ENCODE measurements around the gene CDT1.

CDT1 gene

GRCh38 chr16:88840600-88841215 lies 37.1 kb downstream of the CDT1 start:
- DNase-seq: no peak

GRCh38 chr16:88841521-88842307 lies 38.1 kb downstream of the CDT1 start:
- DNase-seq: no peak

- no peak for DNase-seq
These were observed 38.7 kb downstream of the CDT1 start for GRCh38 chr16:88842308-88842756.

GRCh38 chr16:88842806-88843205 lies 39.2 kb downstream of the CDT1 start:
- no peak for DNase-seq

GRCh38 chr16:88843256-88843655 lies 39.7 kb downstream of the CDT1 start:
- no peak for DNase-seq

GRCh38 chr16:88844419-88845036 lies 40.9 kb downstream of the CDT1 start:
- DNase-seq: no peak

GRCh38 chr16:88846088-88846487 lies 42.5 kb downstream of the CDT1 start:
- DNase-seq: no peak

GRCh38 chr16:88847654-88848053 lies 44.1 kb downstream of the CDT1 start:
- no peak for DNase-seq

GRCh38 chr16:88848557-88848956 lies 45.0 kb downstream of the CDT1 start:
- DNase-seq: no peak

GRCh38 chr16:88850531-88851199 lies 47.1 kb downstream of the CDT1 start:
- DNase-seq: no peak

- no peak for DNase-seq
These were observed 48.0 kb downstream of the CDT1 start for GRCh38 chr16:88851616-88852015.

GRCh38 chr16:88853325-88853941 lies 49.8 kb downstream of the CDT1 start:
- DNase-seq: no peak

GRCh38 chr16:88854306-88855111 lies 50.9 kb downstream of the CDT1 start:
- no peak for DNase-seq

GRCh38 chr16:88855176-88855575 lies 51.6 kb downstream of the CDT1 start:
- no peak for DNase-seq

- DNase-seq: no peak
These were observed 52.1 kb downstream of the CDT1 start for GRCh38 chr16:88855736-88856121.

- no peak for DNase-seq
These were observed 52.7 kb downstream of the CDT1 start for GRCh38 chr16:88856122-88856827.

GRCh38 chr16:88856828-88857727 lies 53.5 kb downstream of the CDT1 start, which contains the start of the genes GALNS and TRAPPC2L:
Gene GALNS (minus strand): TSS chr16:88856947. CDS start chr16:88856877, 70 bp downstream.
Gene TRAPPC2L (plus strand): TSS chr16:88857127. CDS start chr16:88857151, 24 bp downstream.
- peak; percentile 83 for DNase-seq

GRCh38 chr16:88857728-88858339 lies 54.2 kb downstream of the CDT1 start:
- DNase-seq: peak; percentile 42

Data from NCI-H510A treated with DMSO at 0.1 percent for 48 hours (cell line).